WTC11 (cell line): ENCODE measurements around the gene CAPN1.

ENCODE experiments used
- CREB1 ChIP-seq: sonication (generic); formaldehyde crosslinking; IDR thresholded peaks from 2 replicates; pipeline ENCODE4 v1.8.0; 2023; ENCODE audit warnings: mild to moderate bottlenecking, missing genetic modification reagents
- CTCF ChIP-seq: fragments of 200-600 bp; IDR thresholded peaks from 2 replicates; pipeline ENCODE4 v1.8.0; 2022; ENCODE audit warnings: antibody characterized with exemption

GRCh38 chr11:65188486-65188885 is 6.8 kb downstream of the CAPN1 start:
- TF ChIP-seq CTCF, result no peak
- TF ChIP-seq CREB1, result no peak
